H7 (cell line): Measurements from ENCODE around the gene RBM34. TPM values are rescaled to one million over a fixed set of nuclear protein-coding genes. Genes with fewer than 3 reads are reported as not detected.

Source experiments
- total RNA-seq: library from RNA; depleted of rRNA; stranded (reverse); fragments of >200 nt; shearing (Covaris generic); gene quantifications from 2 replicates; pipeline ENCODE4 v1.2.3, GENCODE V29; 2014; rRNA removed

The RBM34 gene
- total RNA-seq, 1 experiment from 2014 or later, result 101 TPM

Other genes starting within 250 kb of the RBM34 start
- gene TOMM20, start 32.4 kb downstream of the RBM34 start, total RNA-seq, result 172 and 214 TPM in 2 replicates
- gene ARID4B, start 166.9 kb upstream of the RBM34 start, total RNA-seq, result 16.0 and 27.0 TPM in 2 replicates
- gene GGPS1, start 167.3 kb upstream of the RBM34 start, total RNA-seq, result 52.5 and 53.8 TPM in 2 replicates
- gene TBCE, start 206.2 kb upstream of the RBM34 start, total RNA-seq, result 28.8 and 31.0 TPM in 2 replicates